ENCODE results near the gene COL2A1.

- no peak for TF ChIP-seq EZH2 (IDR thresholded peaks at IDR 0.05; ENCODE audit: low read length)
- TF ChIP-seq CTCF (optimal IDR thresholded peaks at IDR 0.05 in 1 of 3, IDR thresholded peaks at IDR 0.05 in 1 of 3, conservative IDR thresholded peaks at IDR 0.05 in 1 of 3; ENCODE audit: extremely low read depth in 1 of 3, insufficient read depth in 2 of 3, low read length in 3 of 3), result no peak
These were observed 33.8 kb upstream of the COL2A1 start for GRCh38 chr12:48038085-48038484.

Data from keratinocyte (primary cell).